GM10847 (cell line): ENCODE measurements around the gene CAPZB.

Source experiments
- POLR2A ChIP-seq: IDR thresholded peaks from 2 replicates; pipeline ENCODE4 v1.6.1; 2011; ENCODE audit not compliant: insufficient read length; ENCODE audit errors: extremely low read depth

The CAPZB gene

GRCh38 chr1:19359357-19359756, 126.0 kb downstream of the CAPZB start:
- no peak for TF ChIP-seq POLR2A

- no peak for TF ChIP-seq POLR2A
These were observed 126.6 kb downstream of the CAPZB start for GRCh38 chr1:19358710-19359109.

- TF ChIP-seq POLR2A = no peak
These were observed 127.9 kb downstream of the CAPZB start for GRCh38 chr1:19357299-19357986.

- no peak for TF ChIP-seq POLR2A
These were observed 129.1 kb downstream of the CAPZB start for GRCh38 chr1:19356266-19356665.

- no peak for TF ChIP-seq POLR2A
These were observed 130.8 kb downstream of the CAPZB start for GRCh38 chr1:19354531-19354981.

GRCh38 chr1:19353596-19353995, 131.7 kb downstream of the CAPZB start:
- no peak for TF ChIP-seq POLR2A

- TF ChIP-seq POLR2A = no peak
These were observed 132.5 kb downstream of the CAPZB start for GRCh38 chr1:19352839-19353238.

GRCh38 chr1:19351873-19352272, 133.5 kb downstream of the CAPZB start:
- no peak for TF ChIP-seq POLR2A

GRCh38 chr1:19350566-19350965, 134.8 kb downstream of the CAPZB start:
- no peak for TF ChIP-seq POLR2A

- no peak for TF ChIP-seq POLR2A
These were observed 135.3 kb downstream of the CAPZB start for GRCh38 chr1:19349999-19350398.

- no peak for TF ChIP-seq POLR2A
These were observed 136.7 kb downstream of the CAPZB start for GRCh38 chr1:19348441-19349198.

GRCh38 chr1:19347533-19348172, 137.7 kb downstream of the CAPZB start:
- TF ChIP-seq POLR2A = no peak

- no peak for TF ChIP-seq POLR2A
These were observed 139.3 kb downstream of the CAPZB start for GRCh38 chr1:19346026-19346425.

- TF ChIP-seq POLR2A = no peak
These were observed 139.9 kb downstream of the CAPZB start for GRCh38 chr1:19345391-19345790.

GRCh38 chr1:19344831-19345230, 140.5 kb downstream of the CAPZB start:
- no peak for TF ChIP-seq POLR2A

GRCh38 chr1:19344372-19344810, 140.9 kb downstream of the CAPZB start:
- no peak for TF ChIP-seq POLR2A
